GDM1 (cell line): Measurements from ENCODE around the gene TM2D1.
A peak's percentile ranks its signal among the peaks of the same experiment; 100 is the strongest.

ENCODE experiments used
- DNase-seq: peaks from one replicate; lab custom pipeline; 2025; lab: John Stamatoyannopoulos, UW

The TM2D1 gene

GRCh38 chr1:61644303-61644702, 80.6 kb downstream of the TM2D1 start:
- DNase-seq: no peak

DNA sequence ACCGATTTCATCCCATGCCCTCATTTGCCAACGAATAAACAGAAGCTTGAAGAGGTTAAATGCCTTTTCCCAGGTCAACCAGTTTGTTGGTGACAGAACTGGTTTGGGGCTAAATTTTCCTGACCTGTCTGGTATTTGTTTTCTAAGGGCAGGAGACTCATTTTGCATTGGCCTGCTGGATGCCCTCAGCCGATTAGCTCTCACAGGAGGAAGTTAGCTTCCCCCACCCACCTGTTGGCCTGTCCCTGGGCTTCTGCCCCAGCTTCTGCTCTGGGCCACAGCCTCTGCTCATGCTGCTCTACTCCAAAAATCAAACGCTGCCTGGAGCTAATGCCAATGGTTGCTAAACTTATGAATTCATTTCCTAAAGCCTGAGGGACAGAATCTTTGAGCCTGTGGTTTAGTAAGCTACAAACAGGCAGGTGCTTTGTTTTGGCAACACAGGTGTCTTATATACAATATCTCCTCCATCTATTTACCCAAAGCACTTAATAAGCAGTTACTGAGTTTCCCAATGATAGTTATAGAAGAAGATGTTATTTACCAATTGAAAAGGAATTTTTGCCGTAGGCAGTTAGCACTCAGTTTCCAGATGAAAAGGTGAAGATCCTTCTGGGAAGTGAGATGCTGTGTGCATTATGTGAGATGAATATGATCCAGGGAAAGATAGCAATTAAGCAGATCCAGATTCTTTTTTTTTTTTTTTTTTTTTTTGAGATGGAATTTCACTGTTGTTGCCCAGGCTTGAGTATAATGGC, 82.3 kb downstream of the TM2D1 start:
- no peak for DNase-seq

DNA sequence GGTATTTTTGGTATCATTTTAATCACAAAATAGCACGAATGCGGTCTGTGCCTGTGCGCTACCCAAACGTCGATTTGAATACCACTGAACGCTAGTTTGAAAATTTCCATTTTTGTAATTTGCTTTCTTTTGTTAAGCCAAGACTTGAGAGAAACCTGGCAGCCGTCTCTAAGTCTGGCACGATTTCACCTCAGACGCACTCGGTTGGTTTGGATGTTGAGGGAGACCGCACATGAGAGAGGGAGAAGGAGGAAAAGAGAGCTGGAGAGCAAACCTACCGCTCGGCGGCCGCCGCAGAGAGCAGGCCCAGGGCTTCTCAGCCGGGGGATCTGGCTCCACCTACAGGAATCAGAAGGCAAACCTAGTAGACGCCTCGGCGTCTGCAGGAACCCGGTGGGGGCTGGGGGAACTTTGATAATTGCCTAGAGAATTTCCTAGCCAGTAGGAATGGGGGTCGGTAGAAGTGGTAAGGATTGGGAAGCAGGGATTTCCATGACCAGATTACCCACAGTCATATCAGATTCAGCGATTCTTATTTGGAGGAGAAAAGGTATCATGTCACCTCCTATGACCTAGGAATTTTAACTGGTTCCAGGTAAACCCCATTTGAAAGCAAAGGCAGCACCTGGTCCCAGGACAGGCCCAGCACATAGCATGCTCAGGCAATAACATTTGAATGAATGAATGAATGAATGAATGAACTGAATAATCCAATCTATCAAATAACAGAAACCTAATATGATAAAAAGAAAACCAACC, 83.2 kb downstream of the TM2D1 start:
- peak; percentile 56 for DNase-seq

GRCh38 chr1:61640531-61641530, 84.1 kb downstream of the TM2D1 start:
- peak; percentile 51 for DNase-seq

DNA sequence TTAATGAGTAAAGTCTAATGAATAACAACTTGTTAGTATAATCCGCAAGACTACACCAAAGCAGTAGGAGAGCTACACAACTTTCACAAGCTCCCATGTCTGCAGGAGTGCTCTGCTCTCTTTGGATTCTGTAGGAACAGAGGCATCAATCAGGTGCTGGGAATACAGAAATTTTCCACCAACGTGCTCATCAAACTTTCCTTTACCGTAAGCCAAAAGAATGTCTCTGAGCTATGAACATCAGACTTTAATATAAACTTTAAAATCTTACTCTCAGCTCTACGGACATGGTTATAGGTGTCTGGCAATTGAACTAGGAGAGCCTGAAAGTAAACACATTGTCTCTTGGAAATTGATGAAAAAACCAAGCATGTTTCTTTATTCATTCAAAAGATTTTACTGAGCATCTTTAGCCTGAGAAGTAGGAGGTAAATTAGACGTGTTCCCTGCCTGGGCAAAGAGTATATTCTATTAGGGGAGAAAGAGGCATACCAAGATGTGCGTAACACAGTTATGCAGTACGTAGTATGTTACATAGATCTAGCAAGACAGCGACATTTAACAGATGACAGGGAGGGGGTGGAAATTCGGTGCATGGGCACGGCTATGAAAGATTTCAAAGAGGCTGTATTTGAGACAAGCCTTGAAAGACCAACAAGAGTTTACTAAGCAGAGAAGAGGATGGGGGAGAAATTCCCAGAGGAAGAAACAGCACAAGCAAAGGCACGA, 85.2 kb downstream of the TM2D1 start:
- DNase-seq: no peak

DNA sequence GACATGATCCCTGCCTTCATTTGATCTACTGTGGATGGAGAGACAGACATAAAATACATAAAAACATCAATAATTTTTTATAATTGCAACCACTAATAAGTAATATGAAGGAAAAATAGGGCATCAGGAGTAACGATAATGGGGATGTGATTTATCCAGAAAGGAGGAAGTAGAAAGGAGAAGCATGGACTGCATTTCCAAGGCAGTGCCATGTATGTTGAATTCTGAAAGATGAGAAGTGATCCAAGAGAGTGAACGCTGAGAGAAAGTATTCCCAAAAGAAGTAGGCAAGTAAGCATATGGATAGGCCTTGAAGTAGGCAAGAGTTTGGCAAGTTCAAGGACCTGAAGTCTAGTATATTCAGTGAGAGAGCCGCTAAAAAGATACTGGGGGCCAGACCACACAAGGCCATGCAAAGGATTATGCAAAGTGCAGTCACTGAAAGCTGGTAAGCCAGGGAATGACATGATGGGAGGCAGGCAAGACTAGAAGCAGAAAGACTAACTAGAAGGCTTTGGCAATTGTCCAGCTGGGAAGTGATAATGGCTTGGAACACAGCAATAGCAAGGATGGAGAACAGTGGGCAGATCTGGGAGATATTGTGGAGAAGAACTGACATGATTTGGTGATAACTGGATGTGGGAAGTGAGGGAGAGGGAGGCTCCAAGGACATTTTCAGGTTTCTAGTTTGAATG, 85.9 kb downstream of the TM2D1 start:
- DNase-seq: no peak

- DNase-seq: no peak
These were observed 86.6 kb downstream of the TM2D1 start for GRCh38 chr1:61638296-61638695.

DNA sequence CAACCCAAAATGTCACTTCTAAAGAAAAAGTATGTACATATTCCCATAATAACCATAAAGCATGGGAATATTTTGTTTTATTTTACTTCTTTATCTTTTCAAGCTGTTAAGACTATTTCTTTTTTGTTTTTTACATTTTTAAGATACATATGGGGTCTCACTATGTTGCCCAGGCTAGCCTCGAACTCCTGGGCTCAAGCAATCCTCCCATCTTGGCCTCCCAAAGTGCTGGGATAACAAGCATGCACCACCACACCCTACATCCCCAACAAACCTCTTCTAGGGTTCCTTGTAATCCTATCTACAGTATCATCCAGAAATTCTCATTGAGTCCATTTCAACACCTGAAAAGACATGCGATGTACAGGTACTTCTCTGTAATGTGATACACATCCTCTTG, 87.5 kb downstream of the TM2D1 start:
- DNase-seq: no peak

- no peak for DNase-seq
These were observed 88.1 kb downstream of the TM2D1 start for GRCh38 chr1:61636814-61637213.

DNA sequence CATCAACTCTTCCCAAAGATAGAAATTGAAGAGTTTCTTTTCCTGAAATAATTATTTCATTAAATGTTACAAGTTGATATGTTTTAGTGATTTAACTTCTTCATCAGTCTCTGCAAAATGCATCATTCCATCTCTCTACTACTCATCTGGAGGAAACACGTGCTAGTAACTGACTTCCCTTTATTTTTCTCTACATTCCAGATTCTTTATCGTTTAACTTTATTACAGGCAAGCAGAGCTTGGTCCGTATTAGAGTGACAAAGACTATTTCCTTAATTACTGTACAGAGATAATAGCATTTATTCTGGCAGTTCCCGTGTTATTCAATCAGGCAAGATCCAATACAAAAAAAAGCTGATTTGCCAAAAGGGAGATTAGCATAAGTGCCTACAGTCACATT, 88.6 kb downstream of the TM2D1 start:
- DNase-seq: no peak

DNA sequence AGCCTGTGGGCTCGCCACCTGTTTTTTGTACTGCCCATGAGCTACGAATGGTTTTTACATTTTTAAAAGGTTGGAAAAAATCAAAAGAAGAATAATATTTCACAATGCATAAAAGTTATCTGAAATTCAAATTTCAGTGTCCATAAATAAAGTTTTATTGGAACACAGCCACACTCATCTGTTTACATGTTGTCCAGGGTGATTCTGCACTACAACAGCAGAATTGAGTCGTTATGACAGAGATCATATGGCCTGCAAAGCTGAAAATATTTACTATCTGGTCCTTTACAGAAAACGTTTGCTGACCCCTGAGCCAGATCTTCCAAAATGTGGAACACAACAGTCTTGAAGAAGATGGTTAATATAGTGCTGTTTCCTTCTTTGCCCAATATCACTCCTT, 89.4 kb downstream of the TM2D1 start:
- DNase-seq: no peak

DNA sequence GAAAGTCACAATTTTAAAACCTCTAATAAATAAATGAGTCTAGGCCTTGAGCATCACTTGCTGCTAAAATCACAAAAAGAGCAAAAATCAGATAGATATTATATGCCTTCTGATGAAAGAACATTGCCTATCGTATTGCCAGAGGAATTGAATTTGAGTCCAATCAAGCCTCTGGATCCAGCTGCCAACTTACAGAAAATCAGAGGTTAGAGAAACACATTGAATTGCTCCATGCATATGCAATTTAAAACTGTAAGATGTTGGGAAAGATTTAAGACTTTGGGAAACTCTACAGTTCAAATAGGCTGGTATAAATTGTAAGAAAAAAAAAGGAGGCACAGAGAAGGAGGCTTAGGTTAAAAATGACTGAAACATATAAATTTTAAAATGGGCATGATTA, 93.5 kb downstream of the TM2D1 start:
- DNase-seq: no peak
